HepG2 (cell line): ENCODE measurements around the gene STX10. TPM values are rescaled to one million over a fixed set of nuclear protein-coding genes. Genes with fewer than 3 reads are reported as not detected.

ENCODE experiments used
- AGO1 ChIP-seq: fragments of 200-400 bp; formaldehyde crosslinking; IDR thresholded peaks from 2 replicates; pipeline ENCODE4 v1.6.1; 2017; ENCODE audit warnings: mild to moderate bottlenecking, low read depth, low read length, moderate library complexity; ENCODE audit not compliant: poor library complexity, severe bottlenecking
- AHR ChIP-seq: IDR thresholded peaks from 2 replicates; pipeline ENCODE4 v1.6.1; 2018; ENCODE audit warnings: missing genetic modification reagents, missing compliant biosample characterization
- ARID4A ChIP-seq: sonication (generic); formaldehyde crosslinking; IDR thresholded peaks from 2 replicates; pipeline ENCODE4 v1.5.0; 2020; ENCODE audit warnings: mild to moderate bottlenecking, missing genetic modification reagents, borderline replicate concordance
- ATF6 ChIP-seq: sonication (generic); formaldehyde crosslinking; conservative IDR thresholded peaks from 2 replicates; pipeline ENCODE4 v1.4.0; 2020; ENCODE audit warnings: missing genetic modification reagents
- GABPA ChIP-seq, 2 experiments: IDR thresholded peaks; 2 replicates each; pipeline ENCODE4 v1.6.1; 2011 to 2016; ENCODE audit warnings: low read depth in 2 of 2, low read length in 1 of 2, missing biosample characterization in 1 of 2, missing genetic modification characterization in 1 of 2
- HNRNPK ChIP-seq: fragments of 200-400 bp; formaldehyde crosslinking; IDR thresholded peaks from 2 replicates; pipeline ENCODE4 v1.6.1; 2018; ENCODE audit warnings: low read length, low read depth, moderate library complexity, mild to moderate bottlenecking; ENCODE audit not compliant: poor library complexity, severe bottlenecking
- KDM2A ChIP-seq: sonication (generic); formaldehyde crosslinking; IDR thresholded peaks from 2 replicates; pipeline ENCODE4 v1.4.0; 2020; ENCODE audit warnings: low read depth, missing genetic modification reagents, borderline replicate concordance
- PREB ChIP-seq: sonication (generic); formaldehyde crosslinking; IDR thresholded peaks from 2 replicates; pipeline ENCODE4 v1.4.0; 2020; ENCODE audit warnings: missing genetic modification reagents
- SIX4 ChIP-seq: sonication (generic); formaldehyde crosslinking; IDR thresholded peaks from 2 replicates; pipeline ENCODE4 v1.4.0; 2020; ENCODE audit warnings: missing genetic modification reagents
- SP5 ChIP-seq: IDR thresholded peaks from 2 replicates; pipeline ENCODE4 v1.6.1; 2016; ENCODE audit warnings: low read depth, borderline replicate concordance
- TCF7L2 ChIP-seq: IDR thresholded peaks from 2 replicates; pipeline ENCODE4 v1.6.1; 2011; ENCODE audit warnings: mild to moderate bottlenecking, low read depth, low read length, moderate library complexity
- UBTF ChIP-seq: sonication (generic); formaldehyde crosslinking; IDR thresholded peaks from 2 replicates; pipeline ENCODE4 v1.4.0; 2020; ENCODE audit warnings: mild to moderate bottlenecking, missing genetic modification reagents
- ZC3H4 ChIP-seq: sonication (generic); formaldehyde crosslinking; IDR thresholded peaks from 2 replicates; pipeline ENCODE4 v1.4.0; 2020; ENCODE audit warnings: missing genetic modification reagents, borderline replicate concordance
- ZFY ChIP-seq: sonication (generic); formaldehyde crosslinking; IDR thresholded peaks from 2 replicates; pipeline ENCODE4 v1.4.0; 2020; ENCODE audit warnings: missing genetic modification reagents
- ZMYM3 ChIP-seq: sonication (generic); formaldehyde crosslinking; IDR thresholded peaks from 2 replicates; pipeline ENCODE4 v1.5.1; 2020; ENCODE audit warnings: mild to moderate bottlenecking, missing genetic modification reagents
- ZNF670 ChIP-seq: sonication (generic); formaldehyde crosslinking; IDR thresholded peaks from 2 replicates; pipeline ENCODE4 v1.8.0; 2022; ENCODE audit warnings: mild to moderate bottlenecking, missing genetic modification reagents, borderline replicate concordance
- ZNF766 ChIP-seq: sonication (generic); formaldehyde crosslinking; IDR thresholded peaks from 2 replicates; pipeline ENCODE4 v1.5.0; 2020; ENCODE audit warnings: missing genetic modification reagents, borderline replicate concordance
- polyA plus RNA-seq, 8 experiments: library from polyadenylated mRNA; depleted of rRNA in 3 of 8; stranded (reverse) in 7 of 8; unstranded in 1 of 8; fragments of >200 nt; fragmentation: Illumina TruSeq in 4 of 8; extraction: Trizol in 4 of 8; gene quantifications; 2 replicates each; pipeline versions ENCODE4 v1.2.1 to v1.2.3, GENCODE V29; 2011 to 2016; ENCODE audit warnings: low read depth in 4 of 8, missing spikeins in 1 of 8, mixed read lengths in 1 of 8; ENCODE audit not compliant: insufficient read depth in 1 of 8
- total RNA-seq, 5 experiments: library from RNA; depleted of rRNA; stranded (reverse); fragments of >200 nt; fragmentation: Illumina TruSeq; extraction: Trizol; gene quantifications; 2 replicates each; pipeline ENCODE4 v1.2.3, GENCODE V29; 2016; ENCODE audit warnings: low read depth in 1 of 5

STX10 gene
- total and polyA plus RNA-seq, 2 of the 13 experiments (the other 11 are each of a cell fraction or from before 2014, with no cell fraction given), result 47.9 to 66.4 TPM

- TF ChIP-seq ARID4A (CRISPR knock-in tag) (peak; percentile 43; the same call in 1 of the 2 replicates), HNRNPK (peak; percentile 62), TCF7L2 (no peak), ZNF766 (CRISPR knock-in tag) (0 out of 2 replicates have a peak, but pooled peaks have one; percentile 7), ZNF670 (CRISPR knock-in tag) (no peak), SP5 (CRISPR knock-in tag) (peak; percentile 48; the same call in 1 of the 2 replicates), PREB (CRISPR knock-in tag) (no peak), SIX4 (CRISPR knock-in tag) (peak; percentile 81), ZMYM3 (CRISPR knock-in tag) (no peak), AGO1 (no peak), ZC3H4 (CRISPR knock-in tag) (no peak), UBTF (CRISPR knock-in tag) (peak; percentile 12; the same call in 1 of the 2 replicates), GABPA (IDR thresholded peaks at IDR 0.05; ENCODE audit: low read depth, low read length) (no peak), GABPA (CRISPR knock-in tag; IDR thresholded peaks at IDR 0.05; ENCODE audit: low read depth) (0 out of 2 replicates have a peak, but pooled peaks have one; percentile 20), ATF6 (CRISPR knock-in tag) (no peak), KDM2A (0 out of 2 replicates have a peak, but pooled peaks have one; percentile 13), AHR (CRISPR knock-in tag) (peak; percentile 53; the same call in 1 of the 2 replicates), ZFY (CRISPR knock-in tag) (peak; percentile 68)
Observed at GRCh38 chr19:13118424-13119193, 31.6 kb downstream of the STX10 start (continued).
